ENCODE measurements around the gene ITIH5.

Gene ITIH5

GRCh38 chr10:7547829-7548228 lies 118.9 kb downstream of the ITIH5 start:
- Histone ChIP-seq H3K4me3 (ENCODE audit: low read length in 2 of 2) (no peak overlapping the region), H3K18ac (ENCODE audit: low read length) (peak overlapping the region; percentile 16), H4K91ac (ENCODE audit: low read depth, low read length, poor library complexity) (no peak overlapping the region), H3K9ac (ENCODE audit: low read depth, low read length, poor library complexity) (no peak overlapping the region), H2BK12ac (ENCODE audit: low read length) (no peak overlapping the region), H2BK120ac (ENCODE audit: low read depth, low read length) (no peak overlapping the region), H4K8ac (ENCODE audit: low read depth, low read length) (no peak overlapping the region), H3K27me3 (ENCODE audit: control insufficient read depth in 3 of 3, insufficient read depth in 3 of 3, low read depth in 1 of 3, low read length in 3 of 3) (peaks cover 0 to 2% (median 0%) of the 10 kb centered on the region in 3 experiments), H3K79me1 (ENCODE audit: low read depth, low read length) (no peaks in the 10 kb centered on the region), H2BK5ac (ENCODE audit: low read length) (no peak overlapping the region), H3K4me2 (ENCODE audit: insufficient read depth, low read length, poor library complexity, severe bottlenecking) (no peak overlapping the region), H3K9me3 (replicated peaks in 1 of 2; ENCODE audit: control insufficient read depth in 2 of 2, insufficient read depth in 1 of 2, low read depth in 1 of 2, low read length in 2 of 2) (no peaks in the 10 kb centered on the region), H3K4me1 (ENCODE audit: control insufficient read depth in 2 of 2, insufficient read depth in 1 of 2, low read depth in 1 of 2, low read length in 2 of 2) (peaks cover 0 to 10% of the 10 kb centered on the region in 2 donors), H3K36me3 (replicated peaks in 1 of 2; ENCODE audit: control insufficient read depth in 2 of 2, insufficient read depth in 2 of 2, low read length in 2 of 2) (no peaks in the 10 kb centered on the region), H3K4ac (ENCODE audit: low read length) (no peak overlapping the region), H2AFZ (ENCODE audit: low read length) (no peak overlapping the region), H3K27ac (replicated peaks; ENCODE audit: low read length) (no peak overlapping the region), H3K14ac (ENCODE audit: low read length) (no peak overlapping the region), H3K23ac (ENCODE audit: low read depth, low read length, poor library complexity) (no peak overlapping the region), H2AK5ac (ENCODE audit: low read depth, low read length) (no peak overlapping the region), H2BK15ac (ENCODE audit: low read length) (no peak overlapping the region)
- WGBS, 2 donors (ENCODE audit: extremely low coverage in 2 of 2, insufficient read length in 2 of 2, insufficient replicate concordance in 1 of 2) = no CpG with 5 or more reads among the region's 6 CpGs
- no peak for DNase-seq (ENCODE audit: low spot score)

- Histone ChIP-seq H3K36me3 (replicated peaks in 1 of 2; ENCODE audit: control insufficient read depth in 2 of 2, insufficient read depth in 2 of 2, low read length in 2 of 2) (no peaks in the 10 kb centered on the region), H3K4me2 (ENCODE audit: insufficient read depth, low read length, poor library complexity, severe bottlenecking) (no peak overlapping the region), H2BK15ac (ENCODE audit: low read length) (no peak overlapping the region), H2AFZ (ENCODE audit: low read length) (no peak overlapping the region), H3K4me1 (ENCODE audit: control insufficient read depth in 2 of 2, insufficient read depth in 1 of 2, low read depth in 1 of 2, low read length in 2 of 2) (peaks cover 0 to 8% of the 10 kb centered on the region in 2 donors), H2BK120ac (ENCODE audit: low read depth, low read length) (no peak overlapping the region), H3K18ac (ENCODE audit: low read length) (no peak overlapping the region), H3K9me3 (replicated peaks in 1 of 2; ENCODE audit: control insufficient read depth in 2 of 2, insufficient read depth in 1 of 2, low read depth in 1 of 2, low read length in 2 of 2) (no peaks in the 10 kb centered on the region), H2BK12ac (ENCODE audit: low read length) (no peak overlapping the region), H3K27ac (replicated peaks; ENCODE audit: low read length) (no peak overlapping the region), H3K27me3 (ENCODE audit: control insufficient read depth in 3 of 3, insufficient read depth in 3 of 3, low read depth in 1 of 3, low read length in 3 of 3) (peaks cover 0 to 2% (median 0%) of the 10 kb centered on the region in 3 experiments), H3K23ac (ENCODE audit: low read depth, low read length, poor library complexity) (no peak overlapping the region), H3K14ac (ENCODE audit: low read length) (no peak overlapping the region), H4K91ac (ENCODE audit: low read depth, low read length, poor library complexity) (no peak overlapping the region), H3K9ac (ENCODE audit: low read depth, low read length, poor library complexity) (no peak overlapping the region), H4K8ac (ENCODE audit: low read depth, low read length) (no peak overlapping the region), H3K4me3 (ENCODE audit: low read length in 2 of 2) (no peak overlapping the region), H3K79me1 (ENCODE audit: low read depth, low read length) (no peaks in the 10 kb centered on the region), H3K4ac (ENCODE audit: low read length) (no peak overlapping the region), H2BK5ac (ENCODE audit: low read length) (no peak overlapping the region), H2AK5ac (ENCODE audit: low read depth, low read length) (no peak overlapping the region)
- no CpG with 5 or more reads among the region's 7 CpGs for WGBS, 2 donors (ENCODE audit: extremely low coverage in 2 of 2, insufficient read length in 2 of 2, insufficient replicate concordance in 1 of 2)
- no peak for DNase-seq (ENCODE audit: low spot score)
Measured at GRCh38 chr10:7547206-7547605, 119.6 kb downstream of the ITIH5 start.

GRCh38 chr10:7546385-7546967 lies 120.3 kb downstream of the ITIH5 start:
- H3K4me1 ChIP-seq (ENCODE audit: control insufficient read depth in 2 of 2, insufficient read depth in 1 of 2, low read depth in 1 of 2, low read length in 2 of 2) = peaks cover 3 to 5% of the 10 kb centered on the region in 2 donors
- no peak overlapping the region for H2BK15ac ChIP-seq (ENCODE audit: low read length)
- H3K4me2 ChIP-seq (ENCODE audit: insufficient read depth, low read length, poor library complexity, severe bottlenecking) = no peak overlapping the region
- H2BK120ac ChIP-seq (ENCODE audit: low read depth, low read length) = no peak overlapping the region
- H3K9ac ChIP-seq (ENCODE audit: low read depth, low read length, poor library complexity) = no peak overlapping the region
- peaks cover 0 to 2% (median 0%) of the 10 kb centered on the region in 3 experiments for H3K27me3 ChIP-seq (ENCODE audit: control insufficient read depth in 3 of 3, insufficient read depth in 3 of 3, low read depth in 1 of 3, low read length in 3 of 3)
- H4K8ac ChIP-seq (ENCODE audit: low read depth, low read length) = no peak overlapping the region
- H3K23ac ChIP-seq (ENCODE audit: low read depth, low read length, poor library complexity) = no peak overlapping the region
- no peak overlapping the region for H3K4ac ChIP-seq (ENCODE audit: low read length)
- H3K9me3 ChIP-seq (replicated peaks in 1 of 2; ENCODE audit: control insufficient read depth in 2 of 2, insufficient read depth in 1 of 2, low read depth in 1 of 2, low read length in 2 of 2) = no peaks in the 10 kb centered on the region
- H2AK5ac ChIP-seq (ENCODE audit: low read depth, low read length) = no peak overlapping the region
- H3K14ac ChIP-seq (ENCODE audit: low read length) = no peak overlapping the region
- no peaks in the 10 kb centered on the region for H3K79me1 ChIP-seq (ENCODE audit: low read depth, low read length)
- H3K27ac ChIP-seq (replicated peaks; ENCODE audit: low read length) = no peak overlapping the region
- WGBS, 2 donors (ENCODE audit: extremely low coverage in 2 of 2, insufficient read length in 2 of 2, insufficient replicate concordance in 1 of 2) = no CpG with 5 or more reads among the region's 10 CpGs
- H3K36me3 ChIP-seq (replicated peaks in 1 of 2; ENCODE audit: control insufficient read depth in 2 of 2, insufficient read depth in 2 of 2, low read length in 2 of 2) = no peaks in the 10 kb centered on the region
- no peak overlapping the region for H3K4me3 ChIP-seq (ENCODE audit: low read length in 2 of 2)
- no peak overlapping the region for H2AFZ ChIP-seq (ENCODE audit: low read length)
- no peak overlapping the region for H4K91ac ChIP-seq (ENCODE audit: low read depth, low read length, poor library complexity)
- DNase-seq (ENCODE audit: low spot score) = no peak
- no peak overlapping the region for H2BK5ac ChIP-seq (ENCODE audit: low read length)
- H3K18ac ChIP-seq (ENCODE audit: low read length) = no peak overlapping the region
- no peak overlapping the region for H2BK12ac ChIP-seq (ENCODE audit: low read length)

GRCh38 chr10:7545792-7546191 lies 121.0 kb downstream of the ITIH5 start:
- H2AFZ ChIP-seq (ENCODE audit: low read length) = no peak overlapping the region
- H4K8ac ChIP-seq (ENCODE audit: low read depth, low read length) = no peak overlapping the region
- peaks cover 3 to 10% of the 10 kb centered on the region in 2 donors for H3K4me1 ChIP-seq (ENCODE audit: control insufficient read depth in 2 of 2, insufficient read depth in 1 of 2, low read depth in 1 of 2, low read length in 2 of 2)
- H3K27ac ChIP-seq (replicated peaks; ENCODE audit: low read length) = no peak overlapping the region
- no peak overlapping the region for H3K4me2 ChIP-seq (ENCODE audit: insufficient read depth, low read length, poor library complexity, severe bottlenecking)
- H3K4me3 ChIP-seq (ENCODE audit: low read length in 2 of 2) = no peak overlapping the region
- H2BK15ac ChIP-seq (ENCODE audit: low read length) = no peak overlapping the region
- no peaks in the 10 kb centered on the region for H3K27me3 ChIP-seq (ENCODE audit: control insufficient read depth in 3 of 3, insufficient read depth in 3 of 3, low read depth in 1 of 3, low read length in 3 of 3)
- H2AK5ac ChIP-seq (ENCODE audit: low read depth, low read length) = no peak overlapping the region
- H3K14ac ChIP-seq (ENCODE audit: low read length) = no peak overlapping the region
- no peak for DNase-seq (ENCODE audit: low spot score)
- no peaks in the 10 kb centered on the region for H3K79me1 ChIP-seq (ENCODE audit: low read depth, low read length)
- no peak overlapping the region for H3K23ac ChIP-seq (ENCODE audit: low read depth, low read length, poor library complexity)
- no peak overlapping the region for H2BK5ac ChIP-seq (ENCODE audit: low read length)
- H3K4ac ChIP-seq (ENCODE audit: low read length) = no peak overlapping the region
- WGBS, 2 donors (ENCODE audit: extremely low coverage in 2 of 2, insufficient read length in 2 of 2, insufficient replicate concordance in 1 of 2) = no CpG with 5 or more reads among the region's 4 CpGs
- H2BK12ac ChIP-seq (ENCODE audit: low read length) = no peak overlapping the region
- no peaks in the 10 kb centered on the region for H3K36me3 ChIP-seq (replicated peaks in 1 of 2; ENCODE audit: control insufficient read depth in 2 of 2, insufficient read depth in 2 of 2, low read length in 2 of 2)
- no peak overlapping the region for H4K91ac ChIP-seq (ENCODE audit: low read depth, low read length, poor library complexity)
- H3K9me3 ChIP-seq (replicated peaks in 1 of 2; ENCODE audit: control insufficient read depth in 2 of 2, insufficient read depth in 1 of 2, low read depth in 1 of 2, low read length in 2 of 2) = no peaks in the 10 kb centered on the region
- H3K9ac ChIP-seq (ENCODE audit: low read depth, low read length, poor library complexity) = no peak overlapping the region
- H2BK120ac ChIP-seq (ENCODE audit: low read depth, low read length) = no peak overlapping the region
- H3K18ac ChIP-seq (ENCODE audit: low read length) = no peak overlapping the region

All from neuronal stem cell (in vitro differentiated cells).